H1 (cell line): ENCODE measurements around the gene FAF2. TPM values are rescaled to one million over a fixed set of nuclear protein-coding genes. Genes with fewer than 3 reads are reported as not detected.

Source experiments
- CTCF ChIA-PET: fragments of 300-600 bp; sonication (Branson Sonifier 250); formaldehyde crosslinking; loops from one replicate; lab custom pipeline; 2021; ENCODE audit not compliant: partially characterized antibody; lab: Charles Lee
- POLR2A ChIA-PET: fragments of 300-600 bp; sonication (Branson Sonifier 250); formaldehyde crosslinking; loops from one replicate; lab custom pipeline; 2021; ENCODE audit warnings: inconsistent platforms; ENCODE audit not compliant: partially characterized antibody; lab: Charles Lee
- DNase-seq, 2 experiments: peaks; one replicate each; pipeline versions ENCODE4 v3.0.0 to v3.0.0-alpha.2; 2010 to 2022; ENCODE audit warnings: low spot score in 2 of 2, low read depth in 1 of 2, mixed read lengths in 1 of 2
- FAIRE-seq: peaks from 2 replicates; lab custom pipeline; 2011; peaks lifted over from hg19 to GRCh38; lab: Jason Lieb, UNC
- H2AFZ ChIP-seq: 2 replicates; pipeline ENCODE4 v1.8.1; 2012; ENCODE audit warnings: low read length, inconsistent platforms
- H2AK5ac ChIP-seq: 2 replicates; pipeline ENCODE4 v1.6.1; 2013; ENCODE audit warnings: low read depth, low read length
- H2BK120ac ChIP-seq: replicated peaks from 2 replicates; pipeline ENCODE3; 2013; ENCODE audit warnings: low read depth, low read length, inconsistent platforms
- H2BK12ac ChIP-seq: 2 replicates; pipeline ENCODE4 v1.6.1; 2013; ENCODE audit warnings: low read depth, low read length
- H2BK15ac ChIP-seq: 2 replicates; pipeline ENCODE4 v1.6.1; 2013; ENCODE audit warnings: low read length
- H2BK20ac ChIP-seq: 2 replicates; pipeline ENCODE4 v1.6.1; 2013; ENCODE audit warnings: low read length
- H2BK5ac ChIP-seq: 2 replicates; pipeline ENCODE4 v1.6.1; 2013; ENCODE audit warnings: low read depth, low read length
- H3K14ac ChIP-seq: 2 replicates; pipeline ENCODE4 v1.6.1; 2013; ENCODE audit warnings: inconsistent platforms; ENCODE audit not compliant: insufficient read length
- H3K18ac ChIP-seq: 2 replicates; pipeline ENCODE4 v1.6.1; 2013; ENCODE audit warnings: low read length; ENCODE audit errors: extremely low read depth
- H3K23ac ChIP-seq: 2 replicates; pipeline ENCODE4 v1.6.1; 2013; ENCODE audit warnings: inconsistent platforms; ENCODE audit not compliant: insufficient read length
- H3K23me2 ChIP-seq: 2 replicates; pipeline ENCODE4 v1.6.1; 2013; ENCODE audit warnings: low read depth, low read length
- H3K27ac ChIP-seq: 2 replicates; pipeline ENCODE4 v1.6.1; 2011; ENCODE audit warnings: low read depth, low read length, inconsistent platforms
- H3K27me3 ChIP-seq, 4 experiments: replicated peaks in 1 of 4; 1 replicate in 1 of 4; 2 replicates in 3 of 4; pipeline versions ENCODE4 v1.6.1 to v1.8.1; 2011 to 2013; ENCODE audit warnings: low read length in 3 of 4, mild to moderate bottlenecking in 3 of 4, inconsistent platforms in 2 of 4, mixed read lengths in 2 of 4, moderate library complexity in 1 of 4; ENCODE audit not compliant: control insufficient read depth in 3 of 4, insufficient read depth in 3 of 4; ENCODE audit errors: extremely low read depth in 1 of 4
- H3K36me3 ChIP-seq, 4 experiments: 2 replicates each; pipeline versions ENCODE4 v1.6.1 to v1.8.1; 2011 to 2013; ENCODE audit warnings: mild to moderate bottlenecking in 4 of 4, low read length in 3 of 4, moderate library complexity in 2 of 4, control low read depth in 1 of 4, inconsistent platforms in 1 of 4; ENCODE audit not compliant: insufficient read depth in 4 of 4, control insufficient read depth in 2 of 4
- H3K4ac ChIP-seq: replicated peaks from 2 replicates; pipeline ENCODE3; 2013; ENCODE audit warnings: low read length, low read depth, mixed read lengths, inconsistent platforms; ENCODE audit not compliant: insufficient read length
- H3K4me1 ChIP-seq, 4 experiments: replicated peaks in 1 of 4; 1 replicate in 1 of 4; 2 replicates in 3 of 4; pipeline versions ENCODE4 v1.6.1 to v1.8.1; 2011 to 2013; ENCODE audit warnings: low read length in 3 of 4, inconsistent platforms in 2 of 4, mixed read lengths in 1 of 4; ENCODE audit not compliant: insufficient read depth in 4 of 4, control insufficient read depth in 3 of 4
- H3K4me2 ChIP-seq, 2 experiments: 2 replicates each; pipeline versions ENCODE4 v1.6.1 to v1.8.1; 2011 to 2013; ENCODE audit warnings: low read depth in 2 of 2, low read length in 2 of 2, control low read depth in 1 of 2, inconsistent platforms in 1 of 2, mild to moderate bottlenecking in 1 of 2; ENCODE audit not compliant: insufficient read depth in 1 of 2
- H3K4me3 ChIP-seq, 4 experiments: fragments of 200-600, 300-600 bp in 1 of 4; sonication (generic), shearing (Covaris generic), sonication (Bioruptor Twin) in 1 of 4; 2 replicates each; pipeline versions ENCODE4 v1.5.1 to v1.8.1; 2011 to 2016; ENCODE audit warnings: low read length in 4 of 4, low read depth in 3 of 4, control low read depth in 2 of 4, inconsistent platforms in 2 of 4, mild to moderate bottlenecking in 2 of 4, mixed read lengths in 1 of 4, moderate library complexity in 1 of 4; ENCODE audit not compliant: insufficient read depth in 2 of 4; ENCODE audit errors: extremely low read depth in 1 of 4
- H3K56ac ChIP-seq: replicated peaks from 2 replicates; pipeline ENCODE3; 2013; ENCODE audit warnings: low read depth, mild to moderate bottlenecking, mixed read lengths, low read length, inconsistent platforms; ENCODE audit not compliant: insufficient read length
- H3K79me1 ChIP-seq: 2 replicates; pipeline ENCODE4 v1.6.1; 2013; ENCODE audit warnings: low read depth, low read length, control low read depth
- H3K79me2 ChIP-seq, 2 experiments: 2 replicates each; pipeline versions ENCODE4 v1.6.1 to v1.8.1; 2012 to 2013; ENCODE audit warnings: low read length in 2 of 2, mild to moderate bottlenecking in 2 of 2, inconsistent platforms in 1 of 2; ENCODE audit not compliant: insufficient read depth in 2 of 2, control insufficient read depth in 1 of 2
- H3K9ac ChIP-seq, 4 experiments: replicated peaks in 1 of 4; 1 replicate in 1 of 4; 2 replicates in 3 of 4; pipeline versions ENCODE4 v1.6.1 to v1.8.1; 2011 to 2013; ENCODE audit warnings: low read depth in 3 of 4, low read length in 3 of 4, control low read depth in 2 of 4, mild to moderate bottlenecking in 2 of 4, moderate library complexity in 2 of 4, inconsistent platforms in 1 of 4; ENCODE audit errors: extremely low read depth in 1 of 4
- H3K9me3 ChIP-seq, 2 experiments: 2 replicates each; pipeline versions ENCODE4 v1.6.1 to v1.8.1; 2012 to 2013; ENCODE audit warnings: mild to moderate bottlenecking in 2 of 2, moderate library complexity in 2 of 2, control low read depth in 1 of 2, inconsistent platforms in 1 of 2, low read depth in 1 of 2, low read length in 1 of 2, mixed read lengths in 1 of 2; ENCODE audit not compliant: insufficient read depth in 2 of 2
- H4K20me1 ChIP-seq, 2 experiments: replicated peaks in 1 of 2; 2 replicates each; pipeline versions ENCODE3 to v1.8.1; 2011 to 2013; ENCODE audit warnings: inconsistent platforms in 2 of 2, low read length in 2 of 2, mild to moderate bottlenecking in 1 of 2; ENCODE audit not compliant: insufficient read depth in 2 of 2, control insufficient read depth in 1 of 2
- H4K5ac ChIP-seq: 2 replicates; pipeline ENCODE4 v1.6.1; 2013; ENCODE audit warnings: low read length, low read depth, mixed read lengths, inconsistent platforms; ENCODE audit not compliant: insufficient read length
- H4K8ac ChIP-seq: 2 replicates; pipeline ENCODE4 v1.8.0; 2013; ENCODE audit warnings: mild to moderate bottlenecking, moderate library complexity, low read length, inconsistent platforms; ENCODE audit not compliant: insufficient read depth; ENCODE audit errors: extremely low read depth
- H4K91ac ChIP-seq: replicated peaks from 2 replicates; pipeline ENCODE3; 2013; ENCODE audit warnings: low read length, mixed read lengths, inconsistent platforms; ENCODE audit not compliant: insufficient read length
- E2F6 ChIP-seq: IDR thresholded peaks from 2 replicates; pipeline ENCODE4 v1.6.1; 2012; ENCODE audit warnings: inconsistent platforms
- POLR2AphosphoS5 ChIP-seq: IDR thresholded peaks from 2 replicates; pipeline ENCODE4 v1.6.1; 2011; ENCODE audit warnings: low read depth, low read length
- RAD21 ChIP-seq, 2 experiments: IDR thresholded peaks in 1 of 2; conservative IDR thresholded peaks in 1 of 2; 2 replicates each; pipeline ENCODE4 v1.6.1; 2011; ENCODE audit warnings: low read depth in 2 of 2, low read length in 2 of 2, improper control_type of control experiment in 1 of 2, inconsistent platforms in 1 of 2, mild to moderate bottlenecking in 1 of 2, moderate library complexity in 1 of 2
- RFX5 ChIP-seq: IDR thresholded peaks from 2 replicates; pipeline ENCODE4 v1.6.1; 2011; ENCODE audit warnings: low read depth, low read length, improper control_type of control experiment, borderline replicate concordance
- TEAD4 ChIP-seq: IDR thresholded peaks from 2 replicates; pipeline ENCODE4 v1.6.1; 2012; ENCODE audit warnings: low read depth, low read length, inconsistent platforms, mixed read lengths
- WGBS, 2 experiments: shearing (Covaris generic) in 1 of 2; methylation state at CpG; one replicate each; pipeline versions ENCODE4 v1.1.6 to v1.1.7; 2013 to 2015; ENCODE audit warnings: low lambda C conversion rate in 2 of 2, mixed read lengths in 2 of 2, inconsistent platforms in 1 of 2, low coverage in 1 of 2, missing lambda C conversion rate in 1 of 2; ENCODE audit not compliant: insufficient replicate concordance in 2 of 2, insufficient coverage in 1 of 2, insufficient read length in 1 of 2; ENCODE audit errors: extremely low coverage in 1 of 2, missing lambda C conversion rate in 1 of 2; 5-methylcytosine and 5-hydroxymethylcytosine counted together
- polyA plus RNA-seq, 7 experiments: library from polyadenylated mRNA; depleted of rRNA in 3 of 7; stranded (reverse) in 5 of 7; unstranded in 2 of 7; fragments of >200 nt in 5 of 7; fragments of 200-250 nt in 2 of 7; gene quantifications; 1 replicate in 5 of 7; 2 replicates in 1 of 7; 4 replicates in 1 of 7; pipeline versions ENCODE4 v1.2.1 to v1.2.3, GENCODE V29; 2011 to 2013; ENCODE audit warnings: missing spikeins in 2 of 7, mixed read lengths in 2 of 7
- total RNA-seq: library from RNA; stranded (reverse); fragmentation: NEBNext Ultra II Directional; extraction: Animal tissue kit (Norgen Biotek cat#: 25700); gene quantifications from 2 replicates; pipeline ENCODE4 v1.2.1, GENCODE V29; 2021

The FAF2 gene
- total and polyA plus RNA-seq, 2 of the 8 experiments (the other 6 are each of a cell fraction or from before 2014, with no cell fraction given), result 20.8 to 35.8 TPM

DNA sequence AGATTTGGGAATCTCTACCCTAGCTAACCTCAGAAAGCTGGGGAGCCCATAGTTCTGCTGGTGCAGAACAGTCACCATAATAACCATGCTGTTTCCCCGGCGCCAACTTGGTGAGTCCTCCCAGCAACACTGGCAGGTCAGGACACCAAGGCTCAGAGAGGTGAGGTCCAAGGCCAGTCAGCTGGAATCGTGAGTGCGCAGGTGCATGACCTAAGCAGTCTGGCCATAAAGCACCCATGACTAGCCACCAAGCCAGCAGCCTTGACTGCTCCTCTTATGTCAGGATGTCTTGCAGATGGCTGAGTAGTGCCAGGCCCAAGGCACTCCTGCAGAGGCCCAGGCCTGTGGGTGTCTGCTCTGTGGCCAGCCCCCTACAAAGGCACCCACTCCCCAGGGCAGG is 86.5 kb downstream of the FAF2 start:
- Histone ChIP-seq H3K4me2 (peak overlapping the region; percentile 85 to 98), H3K56ac (no peak overlapping the region), H3K18ac (no peak overlapping the region), H3K4me3 (peak overlapping the region in 2 of 4 experiments; percentile 14 to 98; a peak in 1 of 8 replicates), H3K36me3 (peaks cover 22 to 41% (median 26%) of the 10 kb centered on the region in 4 experiments), H4K20me1 (peaks cover 32 to 36% of the 10 kb centered on the region in 2 experiments), H2BK5ac (peak overlapping the region; percentile 74; the same call in 1 of the 2 replicates), H3K27ac (peak overlapping the region; percentile 12; the same call in 1 of the 2 replicates), H2AFZ (no peak overlapping the region), H3K4ac (no peak overlapping the region), H4K5ac (no peak overlapping the region), H4K8ac (peak overlapping the region; percentile 75; the same call in 1 of the 2 replicates), H2BK120ac (no peak overlapping the region), H4K91ac (no peak overlapping the region), H2BK20ac (no peak overlapping the region), H3K14ac (no peak overlapping the region), H3K79me1 (peaks cover 11% of the 10 kb centered on the region)
- FAIRE-seq, result no peak
- no peak for DNase-seq
- CTCF ChIA-PET, result interaction anchor here (1.1 to 1.9 kb wide), 5 partner anchors 8 to 87 kb away, joined by 3 to 4 read pairs (median 3); no protein-coding TSS in a partner anchor
- WGBS, 2 experiments, result 97% methylated on average over 4 of the region's 4 CpGs; no CpG with 5 or more reads in 1 of the 2 experiments
- TF ChIP-seq POLR2AphosphoS5, result peak; percentile 40; the same call in 1 of the 2 replicates
- TF ChIP-seq E2F6, result no peak
- TF ChIP-seq RAD21 (IDR thresholded peaks at IDR 0.05 in 1 of 2, conservative IDR thresholded peaks at IDR 0.05 in 1 of 2; ENCODE audit: low read depth in 2 of 2, low read length in 2 of 2), result no peak
- no peak for TF ChIP-seq TEAD4
- no peak for TF ChIP-seq RFX5
- TF ChIP-seq, all 59 proteins: peak for 1
- Histone ChIP-seq H2AK5ac (peak overlapping the region; percentile 65; the same call in 1 of the 2 replicates), H2BK15ac (no peak overlapping the region), H3K23ac (no peak overlapping the region), H3K4me1 (peaks cover 4 to 20% (median 18%) of the 10 kb centered on the region in 4 experiments), H3K9ac (peak overlapping the region in 1 of 4 experiments; percentile 99; a peak in 1 of 7 replicates), H3K9me3 (no peaks in the 10 kb centered on the region), H2BK12ac (no peak overlapping the region), H3K23me2 (peaks cover 12% of the 10 kb centered on the region), H3K27me3 (no peaks in the 10 kb centered on the region), H3K79me2 (peaks cover 36 to 56% of the 10 kb centered on the region in 2 experiments)
- POLR2A ChIA-PET, result interaction anchor here (0.6 to 21.1 kb wide), 14 partner anchors 9 to 323 kb away, joined by 3 to 458 read pairs (median 10); partner anchors contain the start of genes CDHR2, HIGD2A and NOP16
